PC-3 (cell line): ENCODE measurements around the gene MICU1. TPM values are rescaled to one million over a fixed set of nuclear protein-coding genes. Genes with fewer than 3 reads are reported as not detected.

Experiments used
- ATAC-seq: fragments of 200-7000 bp; cut with Tn5 transposase; 2 replicates; pipeline ENCODE4 v1.9.1; 2020; ENCODE audit warnings: mild to moderate bottlenecking, moderate library complexity
- BruUV-seq: library from RNA; stranded (reverse); fragments of 400-500 nt; replicated peaks from 2 replicates; lab custom pipeline; 2021; lab: Mats Ljungman, UMichigan
- CTCF ChIA-PET: fragments of 300-600 bp; sonication (Branson Sonifier 250); formaldehyde crosslinking; loops from one replicate; lab custom pipeline; 2022; ENCODE audit warnings: antibody characterized with exemption; lab: Charles Lee
- POLR2A ChIA-PET: fragments of 300-600 bp; sonication (Branson Sonifier 250); formaldehyde crosslinking; loops from one replicate; lab custom pipeline; 2022; ENCODE audit warnings: antibody characterized with exemption; ENCODE audit not compliant: unreplicated experiment; lab: Charles Lee
- DNase-seq: peaks from one replicate; pipeline ENCODE4 v3.0.0-alpha.2; 2015
- H2AFZ ChIP-seq: fragments of 300-600 bp; sonication (generic); 2 replicates; pipeline ENCODE4 v1.6.0; 2016; ENCODE audit warnings: antibody characterized with exemption, low read length
- H3F3A ChIP-seq: fragments of 300-600 bp; sonication (generic); one replicate; pipeline ENCODE4 v1.6.0; 2017; ENCODE audit warnings: antibody characterized with exemption, low read length, control low read depth, mild to moderate bottlenecking; ENCODE audit not compliant: unreplicated experiment
- H3K27ac ChIP-seq: fragments of 300-600 bp; sonication (generic); 2 replicates; pipeline ENCODE4 v1.5.1; 2016; ENCODE audit warnings: mild to moderate bottlenecking, low read length
- H3K27me3 ChIP-seq: fragments of 300-600 bp; sonication (generic); 2 replicates; pipeline ENCODE4 v1.6.1; 2016; ENCODE audit warnings: low read length, mixed read lengths
- H3K36me3 ChIP-seq: fragments of 300-600 bp; sonication (generic); 2 replicates; pipeline ENCODE4 v1.6.1; 2016; ENCODE audit warnings: low read depth, mixed run types, low read length, mixed read lengths
- H3K4me1 ChIP-seq: fragments of 300-600 bp; sonication (generic); 2 replicates; pipeline ENCODE4 v1.5.1; 2016; ENCODE audit warnings: low read length; ENCODE audit not compliant: insufficient read depth
- H3K4me2 ChIP-seq: fragments of 300-600 bp; sonication (generic); 2 replicates; pipeline ENCODE4 v1.6.0; 2016; ENCODE audit warnings: low read length
- H3K4me3 ChIP-seq: fragments of 300-600 bp; sonication (generic); 2 replicates; pipeline ENCODE4 v1.5.1; 2016; ENCODE audit warnings: mild to moderate bottlenecking, low read length, mixed read lengths
- H3K79me2 ChIP-seq: fragments of 300-600 bp; sonication (generic); 2 replicates; pipeline ENCODE4 v1.6.1; 2017; ENCODE audit warnings: low read length, mixed read lengths
- H3K9ac ChIP-seq: fragments of 300-600 bp; sonication (generic); 2 replicates; pipeline ENCODE4 v1.6.0; 2016; ENCODE audit warnings: mild to moderate bottlenecking, low read length
- H3K9me2 ChIP-seq: fragments of 300-600 bp; sonication (generic); replicated peaks from 2 replicates; pipeline ENCODE4 v1.6.1; 2016; ENCODE audit warnings: mixed run types, low read length, mixed read lengths
- H3K9me3 ChIP-seq: fragments of 300-600 bp; sonication (generic); 2 replicates; pipeline ENCODE4 v1.6.1; 2016; ENCODE audit warnings: low read length, mixed read lengths
- H4K20me1 ChIP-seq: fragments of 300-600 bp; sonication (generic); 2 replicates; pipeline ENCODE4 v1.6.1; 2016; ENCODE audit warnings: low read length, mixed read lengths
- CTCF ChIP-seq: fragments of 300-600 bp; sonication (generic); conservative IDR thresholded peaks from 2 replicates; pipeline ENCODE4 v1.5.1; 2017; ENCODE audit warnings: antibody characterized with exemption, low read depth, mild to moderate bottlenecking, low read length
- EZH2 ChIP-seq: fragments of 300-600 bp; sonication (generic); IDR thresholded peaks from one replicate; pipeline ENCODE4 v1.6.1; 2017; ENCODE audit warnings: antibody characterized with exemption, mild to moderate bottlenecking, low read length; ENCODE audit not compliant: unreplicated experiment
- EZH2phosphoT487 ChIP-seq: fragments of 300-600 bp; sonication (generic); IDR thresholded peaks from 2 replicates; pipeline ENCODE4 v1.6.1; 2018; ENCODE audit warnings: mild to moderate bottlenecking, antibody characterized with exemption, low read length, borderline replicate concordance
- intact Hi-C: fragments of 100-400 bp; cut with micrococcal nuclease; formaldehyde crosslinking; loops from 2 replicates; pipeline ENCODE4 v1.9.0; 2023
- total RNA-seq: library from RNA; depleted of rRNA; stranded (reverse); fragments of >200 nt; gene quantifications from 2 replicates; pipeline ENCODE4 v1.2.3, GENCODE V29; 2014

Gene MICU1
- total RNA-seq, 1 experiment from 2014 or later = 19.8 TPM

- ChIA-PET POLR2A (interaction anchor here (0.6 kb wide), 1 partner anchor 295 kb away, joined by 5 read pairs; no protein-coding TSS in a partner anchor), CTCF (no interaction called here)
- no peaks in the 10 kb centered on the region for H3K79me2 ChIP-seq
- H3K36me3 ChIP-seq = no peaks in the 10 kb centered on the region
- H3K27ac ChIP-seq = no peak overlapping the region
- intact Hi-C loops = no loop called here
- TF ChIP-seq EZH2phosphoT487 = no peak
- no peak for TF ChIP-seq EZH2
- no peak for TF ChIP-seq CTCF
- H3K9me2 ChIP-seq = no peaks in the 10 kb centered on the region
- H3K9ac ChIP-seq = no peak overlapping the region
- no peak overlapping the region for H3K4me3 ChIP-seq
- no peak overlapping the region for H3K4me2 ChIP-seq
- no TSS peak for BruUV-seq
- H2AFZ ChIP-seq = no peak overlapping the region
- ATAC-seq (no peak), DNase-seq (no peak)
- H3K9me3 ChIP-seq = no peaks in the 10 kb centered on the region
- no peaks in the 10 kb centered on the region for H3K4me1 ChIP-seq
- H3F3A ChIP-seq = no peaks in the 10 kb centered on the region
- no peaks in the 10 kb centered on the region for H3K27me3 ChIP-seq
- H4K20me1 ChIP-seq = no peaks in the 10 kb centered on the region
Observed at GRCh38 chr10:72557362-72557761, 68.5 kb downstream of the MICU1 start.

- no peaks in the 10 kb centered on the region for H3K9me3 ChIP-seq
- ATAC-seq = no peak
- no peaks in the 10 kb centered on the region for H3F3A ChIP-seq
- H3K27ac ChIP-seq = no peak overlapping the region
- peaks cover 3% of the 10 kb centered on the region; the same call in 1 of the 2 replicates for H3K4me1 ChIP-seq
- no peak for DNase-seq
- no peak overlapping the region for H3K4me2 ChIP-seq
- no peak overlapping the region for H2AFZ ChIP-seq
- no peaks in the 10 kb centered on the region for H3K9me2 ChIP-seq
- no peak overlapping the region for H3K9ac ChIP-seq
- H3K27me3 ChIP-seq = no peaks in the 10 kb centered on the region
- H3K36me3 ChIP-seq = no peaks in the 10 kb centered on the region
- no peaks in the 10 kb centered on the region for H4K20me1 ChIP-seq
- H3K4me3 ChIP-seq = no peak overlapping the region
- H3K79me2 ChIP-seq = no peaks in the 10 kb centered on the region
- no TSS peak for BruUV-seq
- intact Hi-C loops = no loop called here
- no peak for TF ChIP-seq EZH2phosphoT487
- TF ChIP-seq EZH2 = no peak
- no peak for TF ChIP-seq CTCF
- ChIA-PET CTCF (no interaction called here), POLR2A (no interaction called here)
Observed at GRCh38 chr10:72552857-72553256, 73.0 kb downstream of the MICU1 start.

GRCh38 chr10:72550239-72550638 is 75.6 kb downstream of the MICU1 start:
- ATAC-seq = peak; percentile 82
- H3K36me3 ChIP-seq = no peaks in the 10 kb centered on the region
- H3K9ac ChIP-seq = no peak overlapping the region
- no peak overlapping the region for H3K4me2 ChIP-seq
- H3K9me3 ChIP-seq = no peaks in the 10 kb centered on the region
- no peak overlapping the region for H2AFZ ChIP-seq
- POLR2A ChIA-PET = no interaction called here
- H3K9me2 ChIP-seq = no peaks in the 10 kb centered on the region
- CTCF ChIA-PET = no interaction called here
- no peaks in the 10 kb centered on the region for H3F3A ChIP-seq
- no peaks in the 10 kb centered on the region for H3K79me2 ChIP-seq
- no peak for TF ChIP-seq EZH2phosphoT487
- no peak for TF ChIP-seq CTCF
- no peak for TF ChIP-seq EZH2
- no peaks in the 10 kb centered on the region for H3K27me3 ChIP-seq
- peaks cover 3% of the 10 kb centered on the region; the same call in 1 of the 2 replicates for H3K4me1 ChIP-seq
- H3K27ac ChIP-seq = no peak overlapping the region
- intact Hi-C loops = no loop called here
- no TSS peak for BruUV-seq
- H4K20me1 ChIP-seq = no peaks in the 10 kb centered on the region
- peak; percentile 54 for DNase-seq
- no peak overlapping the region for H3K4me3 ChIP-seq
